Esophagus squamous epithelium (tissue), 5 donors: ENCODE results near the gene CREB5. TPM values are rescaled to one million over a fixed set of nuclear protein-coding genes. Genes with fewer than 3 reads are reported as not detected.

Source experiments
- DNase-seq: peaks from one replicate; lab custom pipeline; 2025; lab: John Stamatoyannopoulos, UW
- H3K27ac ChIP-seq, 4 donors: fragments of 200-600 bp; sonication (generic); one replicate each; pipeline ENCODE4 v1.5.1; 2016 to 2019; ENCODE audit warnings: mild to moderate bottlenecking in 1 of 4
- H3K27me3 ChIP-seq, 4 donors: fragments of 200-600 bp; sonication (generic); 1 replicate in 3 of 4; 2 replicates in 1 of 4; pipeline versions ENCODE4 v1.5.1 to v1.6.0; 2017 to 2021; ENCODE audit warnings: antibody characterized with exemption in 1 of 4
- H3K36me3 ChIP-seq, 3 donors: fragments of 200-600 bp; sonication (generic); one replicate each; pipeline ENCODE4 v1.5.1; 2016 to 2019
- H3K4me1 ChIP-seq, 3 donors: fragments of 200-600 bp; sonication (generic); one replicate each; pipeline ENCODE4 v1.5.1; 2017 to 2019
- H3K4me3 ChIP-seq, 4 donors: fragments of 200-600 bp; sonication (generic); 1 replicate in 3 of 4; 2 replicates in 1 of 4; pipeline ENCODE4 v1.5.1; 2016 to 2019; ENCODE audit warnings: mild to moderate bottlenecking in 2 of 4, moderate library complexity in 1 of 4
- H3K9me3 ChIP-seq, 3 donors: fragments of 200-600 bp; sonication (generic); one replicate each; pipeline ENCODE4 v1.5.1; 2016 to 2019
- POLR2A ChIP-seq, 4 donors: fragments of 450-650 bp; IDR thresholded peaks; one replicate each; pipeline ENCODE4 v1.6.1; 2017; ENCODE audit warnings: antibody characterized with exemption in 4 of 4, mild to moderate bottlenecking in 4 of 4, moderate library complexity in 3 of 4
- WGBS, 2 donors: methylation state at CpG; one replicate each; pipeline ENCODE4 v1.1.5; 2018; 5-methylcytosine and 5-hydroxymethylcytosine counted together
- intact Hi-C: fragments of 100-400 bp; cut with DNase I; formaldehyde crosslinking; loops from one replicate; pipeline ENCODE4 v1.15.0; 2022
- total RNA-seq, 4 donors: library from RNA; depleted of rRNA; stranded (reverse); fragments of >200 nt; gene quantifications; one replicate each; pipeline ENCODE4 v1.1.0, GENCODE V29; 2016
- TF ChIP-seq, protein P1 (sequence below), 6 experiments: fragments of 450-650 bp in 4 of 6; fragments of 200-600 bp in 2 of 6; sonication (generic) in 2 of 6; IDR thresholded peaks; one replicate each; pipeline ENCODE4 v1.5.1; 2016 to 2019; ENCODE audit warnings: antibody characterized with exemption in 6 of 6, mild to moderate bottlenecking in 4 of 6, moderate library complexity in 4 of 6
- donor health status: DM: yes; HTN: yes; CAD: no.

CREB5 gene
- total RNA-seq, 4 donors from 2014 or later = 0.30 to 5.0 (median 2.2) TPM

DNA sequence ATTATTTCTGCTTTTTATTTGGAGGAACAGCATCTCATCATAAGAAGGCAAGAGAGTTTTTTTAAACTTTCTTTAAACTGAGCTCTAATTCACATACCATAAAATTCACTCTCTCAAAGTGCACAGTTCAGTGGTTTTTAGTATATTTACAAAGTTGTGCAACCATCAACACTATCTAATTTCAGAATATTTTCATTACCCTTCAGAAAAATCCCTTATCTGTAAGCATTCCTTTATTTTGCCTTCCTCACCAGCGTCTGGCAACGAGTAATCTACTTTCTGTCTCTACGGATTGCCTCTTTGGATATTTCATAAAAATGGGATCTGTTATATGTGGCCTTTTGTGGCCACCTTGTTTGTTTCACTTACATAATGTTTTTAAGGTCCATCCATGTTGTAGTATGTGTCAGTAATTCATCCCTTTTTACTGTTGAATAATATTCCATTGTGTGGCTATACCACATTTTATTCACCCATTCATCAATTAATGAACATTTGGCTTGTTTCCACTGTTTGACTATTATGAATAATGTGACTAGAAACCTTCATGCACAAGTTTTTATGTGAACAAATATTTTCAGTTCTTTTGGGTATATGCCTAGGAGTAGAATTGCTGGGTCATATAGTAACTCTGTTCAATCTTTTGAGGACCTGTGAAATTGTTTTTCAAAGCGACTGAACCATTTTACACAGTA is 364.3 kb downstream of the CREB5 start:
- Histone ChIP-seq H3K9me3 (no peaks in the 10 kb centered on the region), H3K27me3 (no peaks in the 10 kb centered on the region), H3K4me1 (peaks cover 0 to 26% (median 7%) of the 10 kb centered on the region in 3 donors), H3K4me3 (no peak overlapping the region), H3K27ac (no peak overlapping the region), H3K36me3 (no peaks in the 10 kb centered on the region)
- DNase-seq = no peak
- 88 to 94% methylated on average over 4 of the region's 4 CpGs for WGBS, 2 donors
- no peak for TF ChIP-seq POLR2A (IDR thresholded peaks at IDR 0.05)
- TF ChIP-seq, protein P1, sequence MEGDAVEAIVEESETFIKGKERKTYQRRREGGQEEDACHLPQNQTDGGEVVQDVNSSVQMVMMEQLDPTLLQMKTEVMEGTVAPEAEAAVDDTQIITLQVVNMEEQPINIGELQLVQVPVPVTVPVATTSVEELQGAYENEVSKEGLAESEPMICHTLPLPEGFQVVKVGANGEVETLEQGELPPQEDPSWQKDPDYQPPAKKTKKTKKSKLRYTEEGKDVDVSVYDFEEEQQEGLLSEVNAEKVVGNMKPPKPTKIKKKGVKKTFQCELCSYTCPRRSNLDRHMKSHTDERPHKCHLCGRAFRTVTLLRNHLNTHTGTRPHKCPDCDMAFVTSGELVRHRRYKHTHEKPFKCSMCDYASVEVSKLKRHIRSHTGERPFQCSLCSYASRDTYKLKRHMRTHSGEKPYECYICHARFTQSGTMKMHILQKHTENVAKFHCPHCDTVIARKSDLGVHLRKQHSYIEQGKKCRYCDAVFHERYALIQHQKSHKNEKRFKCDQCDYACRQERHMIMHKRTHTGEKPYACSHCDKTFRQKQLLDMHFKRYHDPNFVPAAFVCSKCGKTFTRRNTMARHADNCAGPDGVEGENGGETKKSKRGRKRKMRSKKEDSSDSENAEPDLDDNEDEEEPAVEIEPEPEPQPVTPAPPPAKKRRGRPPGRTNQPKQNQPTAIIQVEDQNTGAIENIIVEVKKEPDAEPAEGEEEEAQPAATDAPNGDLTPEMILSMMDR (IDR thresholded peaks at IDR 0.05) = no peak
- intact Hi-C loops = no loop called here

DNA sequence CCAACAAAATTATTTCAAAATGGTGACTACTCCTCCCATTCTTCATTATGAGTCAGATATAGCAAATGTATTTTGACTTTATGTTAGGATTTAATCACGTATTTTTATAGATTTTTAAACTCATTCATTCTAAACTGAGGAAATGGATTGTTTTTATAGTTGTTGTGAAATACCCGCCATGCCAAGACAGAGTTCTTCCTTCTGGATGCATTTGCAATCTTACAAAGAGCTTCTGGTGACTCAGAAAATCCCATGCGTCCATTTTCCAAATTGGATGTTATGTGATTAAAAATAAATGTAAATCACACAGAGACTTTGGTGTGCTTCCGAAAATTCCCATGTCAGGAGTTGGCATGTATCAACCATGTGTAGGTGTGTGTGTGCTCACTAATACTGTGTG is 366.5 kb downstream of the CREB5 start:
- intact Hi-C loops = no loop called here
- no peaks in the 10 kb centered on the region for H3K9me3 ChIP-seq
- no peaks in the 10 kb centered on the region for H3K27me3 ChIP-seq
- peaks cover 0 to 24% (median 7%) of the 10 kb centered on the region in 3 donors for H3K4me1 ChIP-seq
- H3K36me3 ChIP-seq = no peaks in the 10 kb centered on the region
- 32 to 41% methylated on average over 4 of the region's 4 CpGs for WGBS, 2 donors
- DNase-seq = no peak
- TF ChIP-seq, protein P1 (IDR thresholded peaks at IDR 0.05) = no peak
- no peak for TF ChIP-seq POLR2A (IDR thresholded peaks at IDR 0.05)
- no peak overlapping the region for H3K27ac ChIP-seq
- no peak overlapping the region for H3K4me3 ChIP-seq

DNA sequence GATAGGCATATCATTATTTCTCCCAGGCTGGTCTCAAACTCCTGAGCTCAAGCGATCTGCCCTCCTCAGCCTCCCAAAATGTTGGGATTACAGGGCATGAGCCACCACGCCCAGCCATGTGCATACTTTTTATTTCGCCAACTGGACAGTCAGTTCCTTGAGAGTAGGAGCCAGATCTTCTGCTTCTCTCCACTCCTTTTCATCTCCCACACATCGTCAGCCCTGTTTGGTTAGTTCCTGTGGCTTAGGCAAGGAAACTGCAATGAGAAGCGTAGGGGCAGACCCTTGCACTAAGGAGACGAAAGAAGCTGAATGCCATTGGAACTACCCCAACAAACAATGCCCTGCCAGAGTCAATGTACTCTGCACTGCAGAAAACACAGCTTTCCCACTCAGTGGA is 367.6 kb downstream of the CREB5 start:
- Histone ChIP-seq H3K4me1 (peaks cover 0 to 28% (median 7%) of the 10 kb centered on the region in 3 donors), H3K27ac (no peak overlapping the region), H3K9me3 (no peaks in the 10 kb centered on the region), H3K4me3 (no peak overlapping the region), H3K36me3 (no peaks in the 10 kb centered on the region), H3K27me3 (no peaks in the 10 kb centered on the region)
- no peak for TF ChIP-seq POLR2A (IDR thresholded peaks at IDR 0.05)
- TF ChIP-seq, protein P1 (IDR thresholded peaks at IDR 0.05) = no peak
- DNase-seq = no peak
- WGBS, 2 donors = 87 to 88% methylated on average over 3 to 6 of the region's 6 CpGs
- intact Hi-C loops = no loop called here

DNA sequence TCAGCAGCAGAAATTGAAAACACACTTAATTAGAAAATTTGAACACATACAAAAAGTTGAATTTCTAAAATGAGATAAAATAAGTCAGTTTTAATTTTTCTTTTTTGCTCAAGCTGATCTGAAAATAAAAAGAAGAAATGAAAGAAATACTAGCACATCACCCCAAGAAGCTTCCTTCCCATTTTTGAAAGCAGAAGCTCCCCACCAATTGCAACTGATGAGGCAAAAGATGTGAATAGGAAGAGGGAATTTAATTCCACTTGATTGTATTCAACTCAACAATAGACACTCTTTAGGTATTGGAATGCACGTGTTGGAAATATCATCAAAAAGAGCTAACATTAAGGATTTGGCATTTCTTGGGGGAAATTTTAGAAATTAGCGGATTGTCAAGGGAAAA is 370.0 kb downstream of the CREB5 start:
- no peaks in the 10 kb centered on the region for H3K9me3 ChIP-seq
- no peak overlapping the region for H3K4me3 ChIP-seq
- H3K4me1 ChIP-seq = peaks cover 0 to 30% (median 7%) of the 10 kb centered on the region in 3 donors
- no peak overlapping the region for H3K27ac ChIP-seq
- H3K36me3 ChIP-seq = no peaks in the 10 kb centered on the region
- DNase-seq = no peak
- 73 to 91% methylated on average over 2 of the region's 2 CpGs for WGBS, 2 donors
- TF ChIP-seq, protein P1 (IDR thresholded peaks at IDR 0.05) = no peak
- TF ChIP-seq POLR2A (IDR thresholded peaks at IDR 0.05) = no peak
- intact Hi-C loops = no loop called here
- no peaks in the 10 kb centered on the region for H3K27me3 ChIP-seq

DNA sequence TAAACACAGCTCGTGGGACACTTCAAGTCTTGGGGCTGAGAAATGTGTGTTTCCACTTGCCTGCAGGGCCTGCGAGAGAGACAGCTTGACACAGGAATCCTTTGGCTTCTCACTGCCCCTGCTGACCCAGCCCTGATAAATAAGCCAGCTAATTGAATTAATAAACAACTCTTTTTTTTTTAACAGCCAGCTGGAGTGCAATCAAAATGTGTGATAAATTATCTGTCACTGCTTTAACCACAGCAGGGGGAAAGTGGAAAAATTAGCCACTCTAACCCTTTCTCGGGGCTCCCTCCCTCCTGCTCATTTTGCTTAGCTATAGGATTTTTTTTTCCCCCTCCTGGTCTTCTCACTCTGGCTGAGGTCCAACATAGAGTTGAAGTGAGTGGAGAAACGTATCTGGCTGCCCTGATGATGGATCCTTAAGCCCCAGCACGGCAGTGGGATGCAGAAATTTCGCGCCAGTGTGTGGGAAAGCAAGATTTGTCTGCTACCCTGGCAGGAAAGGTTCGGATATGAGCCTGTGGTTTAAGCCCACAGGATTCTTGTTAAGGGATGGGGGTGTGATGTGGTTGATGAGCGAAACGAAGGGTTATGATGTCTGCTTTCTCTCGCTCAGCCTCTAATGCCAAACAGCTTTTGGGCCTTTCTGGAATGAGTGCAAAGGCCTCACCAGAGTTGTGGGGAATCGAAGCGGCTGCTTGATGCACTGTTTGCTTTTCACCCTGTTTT is 372.0 kb downstream of the CREB5 start:
- WGBS, 2 donors = 61 to 66% methylated on average over 9 to 13 of the region's 13 CpGs
- H3K36me3 ChIP-seq = no peaks in the 10 kb centered on the region
- no peaks in the 10 kb centered on the region for H3K9me3 ChIP-seq
- TF ChIP-seq, protein P1 (IDR thresholded peaks at IDR 0.05) = no peak
- no peak for TF ChIP-seq POLR2A (IDR thresholded peaks at IDR 0.05)
- H3K4me3 ChIP-seq = no peak overlapping the region
- intact Hi-C loops = no loop called here
- no peaks in the 10 kb centered on the region for H3K27me3 ChIP-seq
- no peak for DNase-seq
- H3K27ac ChIP-seq = peak overlapping the region in 3 of 4 donors; percentile 38 to 60 (median 56)
- H3K4me1 ChIP-seq = peaks cover 0 to 19% (median 0%) of the 10 kb centered on the region in 3 donors
